ENCODE results near the gene GPRC5A.
"Not testable (repeated sequence)": the region's sequence is repeated elsewhere in the genome, so short reads cannot be mapped to it uniquely, and the experiment has no call there.

Gene GPRC5A

DNA sequence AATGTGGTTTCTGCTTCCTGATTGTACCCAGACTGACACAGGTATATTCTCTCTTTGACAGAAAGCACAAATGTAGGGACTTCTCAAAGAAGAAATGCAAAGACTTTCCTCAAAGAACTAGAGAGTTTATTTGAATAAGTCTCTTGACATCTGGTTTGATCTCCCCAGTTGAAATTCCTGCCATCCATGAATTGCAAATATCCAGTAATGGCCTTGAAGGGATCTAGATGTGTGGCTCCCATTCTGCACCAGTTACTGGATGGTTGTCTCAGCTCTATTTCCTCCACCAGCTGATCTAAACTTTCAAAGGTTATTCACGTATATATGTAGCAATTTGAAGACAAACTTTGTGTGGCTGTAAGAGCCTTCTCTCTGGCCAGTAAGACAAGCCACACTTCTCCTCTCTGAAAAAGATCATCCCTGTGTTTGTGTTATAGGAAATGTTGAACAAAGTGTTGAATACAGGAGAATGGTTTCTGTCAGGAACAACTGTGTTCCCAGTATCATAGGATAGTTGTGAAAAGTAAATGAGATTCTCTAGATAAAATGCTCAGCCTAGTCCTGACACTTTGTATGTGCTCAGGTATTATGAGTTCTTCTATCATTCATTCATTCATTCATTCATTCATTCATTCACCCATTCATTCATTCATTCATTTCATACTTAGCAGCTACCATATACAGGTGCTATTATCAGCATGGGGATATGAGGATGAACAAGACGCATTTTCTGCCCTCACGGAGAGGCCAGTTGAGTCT is 22.7 kb upstream of the GPRC5A start:
- Histone ChIP-seq H3K27me3 (replicated peaks in 2 of 5; ENCODE audit: control insufficient read depth in 4 of 5, insufficient read depth in 5 of 5, low read length in 4 of 5) (no peaks in the 10 kb centered on the region), H3K9me3 (ENCODE audit: control extremely low read depth in 1 of 5, control insufficient read depth in 4 of 5, insufficient read depth in 2 of 5, low read depth in 1 of 5, low read length in 4 of 5) (no peaks in the 10 kb centered on the region), H3K4me1 (ENCODE audit: control extremely low read depth in 1 of 4, control insufficient read depth in 4 of 4, insufficient read depth in 4 of 4, low read length in 3 of 4) (no peaks in the 10 kb centered on the region), H3K4me3 (ENCODE audit: control insufficient read depth in 1 of 7, extremely low read depth in 1 of 7, insufficient read depth in 4 of 7, low read depth in 2 of 7, low read length in 6 of 7) (no peak overlapping the region), H3K27ac (ENCODE audit: insufficient read depth in 1 of 2, low read depth in 1 of 2, low read length in 2 of 2, poor library complexity in 1 of 2, severe bottlenecking in 2 of 2) (no peak overlapping the region), H3K36me3 (ENCODE audit: control insufficient read depth in 4 of 4, insufficient read depth in 4 of 4, low read length in 3 of 4) (no peaks in the 10 kb centered on the region)
- WGBS (ENCODE audit: insufficient coverage) = no CpG with 5 or more reads among the region's 3 CpGs
- DNase-seq = no peak
- ChIA-PET CTCF (interaction anchor here (1.1 kb wide), 1 partner anchor 9 kb away, joined by 3 read pairs; no protein-coding TSS in a partner anchor), POLR2A (no interaction called here)

DNA sequence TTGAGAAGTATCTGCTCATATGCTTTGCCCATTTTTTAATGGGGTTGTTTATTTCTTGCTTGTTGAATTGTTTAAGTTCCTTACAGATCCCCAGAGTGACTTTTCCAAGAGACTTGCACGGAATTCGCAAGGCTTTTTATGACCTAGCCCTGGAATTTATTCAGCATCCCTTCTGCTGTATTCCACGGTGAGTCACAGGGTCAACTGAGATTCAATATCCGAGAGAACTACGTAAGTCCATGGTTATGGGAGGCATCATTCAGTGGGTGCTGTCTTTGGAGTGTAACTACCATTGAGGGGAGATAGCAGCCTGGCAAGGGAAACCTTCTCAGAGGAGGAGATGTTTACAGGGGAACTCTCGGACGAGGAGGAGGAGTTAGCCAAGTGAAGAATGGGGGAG is 20.9 kb upstream of the GPRC5A start:
- CTCF ChIA-PET = no interaction called here
- 97% methylated on average over 7 of the region's 7 CpGs for WGBS (ENCODE audit: insufficient coverage)
- DNase-seq = no peak
- H3K4me3 ChIP-seq (ENCODE audit: control insufficient read depth in 1 of 7, extremely low read depth in 1 of 7, insufficient read depth in 4 of 7, low read depth in 2 of 7, low read length in 6 of 7) = no peak overlapping the region
- H3K27me3 ChIP-seq (replicated peaks in 2 of 5; ENCODE audit: control insufficient read depth in 4 of 5, insufficient read depth in 5 of 5, low read length in 4 of 5) = no peaks in the 10 kb centered on the region
- H3K36me3 ChIP-seq (ENCODE audit: control insufficient read depth in 4 of 4, insufficient read depth in 4 of 4, low read length in 3 of 4) = no peaks in the 10 kb centered on the region
- peaks cover 0 to 7% (median 4%) of the 10 kb centered on the region in 4 experiments for H3K4me1 ChIP-seq (ENCODE audit: control extremely low read depth in 1 of 4, control insufficient read depth in 4 of 4, insufficient read depth in 4 of 4, low read length in 3 of 4)
- no peaks in the 10 kb centered on the region for H3K9me3 ChIP-seq (ENCODE audit: control extremely low read depth in 1 of 5, control insufficient read depth in 4 of 5, insufficient read depth in 2 of 5, low read depth in 1 of 5, low read length in 4 of 5)
- no peak overlapping the region for H3K27ac ChIP-seq (ENCODE audit: insufficient read depth in 1 of 2, low read depth in 1 of 2, low read length in 2 of 2, poor library complexity in 1 of 2, severe bottlenecking in 2 of 2)
- POLR2A ChIA-PET = no interaction called here

DNA sequence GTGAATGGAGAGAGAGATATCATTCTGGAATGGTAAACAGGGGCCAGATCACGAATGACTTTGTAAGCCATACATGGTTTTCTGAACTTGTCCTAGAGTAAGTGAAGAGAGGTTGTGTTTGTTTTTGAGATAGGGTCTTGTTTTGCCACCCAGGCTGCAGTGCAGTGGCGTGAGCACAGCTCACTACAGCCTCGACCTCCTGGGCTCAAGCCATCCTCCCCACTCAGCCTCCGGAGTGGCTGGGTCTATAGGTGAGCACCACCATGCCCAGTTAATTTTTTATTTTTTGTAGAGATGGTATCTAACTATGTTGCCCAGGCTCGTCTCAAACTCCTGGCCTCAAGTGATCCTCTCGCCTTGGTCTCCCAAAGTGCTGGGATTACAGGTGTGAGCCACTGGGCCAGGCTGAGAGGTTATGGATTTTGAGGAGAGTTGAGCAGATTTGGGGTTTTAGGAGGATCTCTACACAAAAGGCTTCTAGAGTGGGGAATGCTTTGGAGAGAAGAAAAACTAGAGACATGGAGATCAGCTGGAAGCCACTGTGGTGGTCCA is 19.7 kb upstream of the GPRC5A start:
- no peaks in the 10 kb centered on the region for H3K9me3 ChIP-seq (ENCODE audit: control extremely low read depth in 1 of 5, control insufficient read depth in 4 of 5, insufficient read depth in 2 of 5, low read depth in 1 of 5, low read length in 4 of 5)
- peaks cover 0 to 7% (median 4%) of the 10 kb centered on the region in 4 experiments for H3K4me1 ChIP-seq (ENCODE audit: control extremely low read depth in 1 of 4, control insufficient read depth in 4 of 4, insufficient read depth in 4 of 4, low read length in 3 of 4)
- CTCF ChIA-PET = interaction anchor here (1.1 kb wide), 1 partner anchor 21 kb away, joined by 3 read pairs; no protein-coding TSS in a partner anchor
- H3K4me3 ChIP-seq (ENCODE audit: control insufficient read depth in 1 of 7, extremely low read depth in 1 of 7, insufficient read depth in 4 of 7, low read depth in 2 of 7, low read length in 6 of 7) = no peak overlapping the region
- H3K27ac ChIP-seq (ENCODE audit: insufficient read depth in 1 of 2, low read depth in 1 of 2, low read length in 2 of 2, poor library complexity in 1 of 2, severe bottlenecking in 2 of 2) = no peak overlapping the region
- H3K27me3 ChIP-seq (replicated peaks in 2 of 5; ENCODE audit: control insufficient read depth in 4 of 5, insufficient read depth in 5 of 5, low read length in 4 of 5) = no peaks in the 10 kb centered on the region
- WGBS (ENCODE audit: insufficient coverage) = 97% methylated on average over 3 of the region's 6 CpGs
- H3K36me3 ChIP-seq (ENCODE audit: control insufficient read depth in 4 of 4, insufficient read depth in 4 of 4, low read length in 3 of 4) = no peaks in the 10 kb centered on the region
- no peak for DNase-seq
- POLR2A ChIA-PET = no interaction called here

DNA sequence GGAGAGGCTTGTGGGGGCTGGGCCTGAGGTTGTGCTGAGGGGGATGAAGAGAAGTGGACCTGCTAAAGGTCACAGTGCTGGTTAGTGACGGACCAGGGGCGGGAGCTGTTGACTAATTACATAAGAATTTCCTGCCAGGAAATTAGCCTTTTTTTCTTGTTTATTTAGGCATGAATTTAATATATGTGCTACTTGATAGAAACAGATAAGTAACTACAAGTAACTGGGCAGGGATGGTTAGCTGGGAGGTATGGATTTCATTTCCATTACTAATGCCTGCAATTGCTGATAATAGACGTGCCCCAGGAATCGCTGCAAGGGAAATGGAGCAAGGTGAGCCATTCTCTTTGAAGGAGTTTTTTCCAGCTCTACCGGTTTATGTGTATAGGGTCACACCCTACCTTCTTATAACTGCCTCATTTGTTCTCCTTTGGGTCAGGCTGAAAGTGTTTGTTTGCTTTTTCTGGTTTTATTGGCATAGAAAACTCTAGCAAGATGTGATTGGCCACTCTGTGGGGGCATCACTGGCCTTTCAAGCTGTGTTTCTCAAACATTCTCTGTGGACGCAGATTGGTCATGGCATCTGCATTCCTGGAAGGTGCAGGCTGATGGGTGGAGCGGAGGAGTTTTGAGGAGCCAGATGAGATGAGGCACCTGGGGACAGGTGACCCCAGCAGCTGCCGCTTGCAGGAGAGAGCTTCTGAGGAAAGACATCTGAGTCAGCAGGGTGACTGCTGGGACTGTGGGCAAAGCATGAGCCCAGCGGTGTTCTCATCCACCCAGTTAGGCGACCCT is 19.0 kb upstream of the GPRC5A start:
- no peak for DNase-seq
- Histone ChIP-seq H3K4me3 (ENCODE audit: control insufficient read depth in 1 of 7, extremely low read depth in 1 of 7, insufficient read depth in 4 of 7, low read depth in 2 of 7, low read length in 6 of 7) (no peak overlapping the region), H3K27ac (ENCODE audit: insufficient read depth in 1 of 2, low read depth in 1 of 2, low read length in 2 of 2, poor library complexity in 1 of 2, severe bottlenecking in 2 of 2) (no peak overlapping the region)

DNA sequence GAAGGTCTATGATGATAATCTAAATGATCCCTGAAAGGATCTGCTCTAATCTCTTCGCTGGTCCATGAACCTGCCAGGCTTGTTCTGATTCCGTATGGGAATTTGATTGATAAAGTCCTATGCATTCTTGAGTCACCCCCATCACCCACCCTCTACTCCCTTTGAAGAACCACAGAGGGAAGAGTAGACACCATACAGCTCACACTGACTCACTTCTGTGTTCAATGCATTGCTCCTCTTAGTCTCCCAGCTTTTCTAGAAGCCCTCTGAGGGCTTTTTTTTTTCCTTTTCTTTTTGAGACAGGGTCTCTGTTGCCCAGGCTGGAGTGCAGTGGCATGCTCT is 18.5 kb upstream of the GPRC5A start:
- peaks cover 0 to 7% (median 4%) of the 10 kb centered on the region in 4 experiments for H3K4me1 ChIP-seq (ENCODE audit: control extremely low read depth in 1 of 4, control insufficient read depth in 4 of 4, insufficient read depth in 4 of 4, low read length in 3 of 4)
- no peak for DNase-seq
- H3K9me3 ChIP-seq (ENCODE audit: control extremely low read depth in 1 of 5, control insufficient read depth in 4 of 5, insufficient read depth in 2 of 5, low read depth in 1 of 5, low read length in 4 of 5) = no peaks in the 10 kb centered on the region
- no peaks in the 10 kb centered on the region for H3K36me3 ChIP-seq (ENCODE audit: control insufficient read depth in 4 of 4, insufficient read depth in 4 of 4, low read length in 3 of 4)
- H3K27me3 ChIP-seq (replicated peaks in 2 of 5; ENCODE audit: control insufficient read depth in 4 of 5, insufficient read depth in 5 of 5, low read length in 4 of 5) = no peaks in the 10 kb centered on the region
- no peak overlapping the region for H3K4me3 ChIP-seq (ENCODE audit: control insufficient read depth in 1 of 7, extremely low read depth in 1 of 7, insufficient read depth in 4 of 7, low read depth in 2 of 7, low read length in 6 of 7)
- CTCF ChIA-PET = interaction anchor here (1.1 to 1.5 kb wide), 2 partner anchors 19 to 22 kb away, joined by 3 read pairs; no protein-coding TSS in a partner anchor
- WGBS (ENCODE audit: insufficient coverage) = 88% methylated on average over 2 of the region's 2 CpGs
- POLR2A ChIA-PET = no interaction called here
- no peak overlapping the region for H3K27ac ChIP-seq (ENCODE audit: insufficient read depth in 1 of 2, low read depth in 1 of 2, low read length in 2 of 2, poor library complexity in 1 of 2, severe bottlenecking in 2 of 2)

More for the DNA sequence above, 19.0 kb upstream of the GPRC5A start:
- POLR2A ChIA-PET = no interaction called here
- Histone ChIP-seq H3K36me3 (ENCODE audit: control insufficient read depth in 4 of 4, insufficient read depth in 4 of 4, low read length in 3 of 4) (no peaks in the 10 kb centered on the region), H3K9me3 (ENCODE audit: control extremely low read depth in 1 of 5, control insufficient read depth in 4 of 5, insufficient read depth in 2 of 5, low read depth in 1 of 5, low read length in 4 of 5) (no peaks in the 10 kb centered on the region), H3K4me1 (ENCODE audit: control extremely low read depth in 1 of 4, control insufficient read depth in 4 of 4, insufficient read depth in 4 of 4, low read length in 3 of 4) (peaks cover 0 to 7% (median 4%) of the 10 kb centered on the region in 4 experiments), H3K27me3 (replicated peaks in 2 of 5; ENCODE audit: control insufficient read depth in 4 of 5, insufficient read depth in 5 of 5, low read length in 4 of 5) (no peaks in the 10 kb centered on the region)
- 95% methylated on average over 6 of the region's 10 CpGs for WGBS (ENCODE audit: insufficient coverage)
- CTCF ChIA-PET = interaction anchor here (1.1 kb wide), 1 partner anchor 22 kb away, joined by 3 read pairs; no protein-coding TSS in a partner anchor

DNA sequence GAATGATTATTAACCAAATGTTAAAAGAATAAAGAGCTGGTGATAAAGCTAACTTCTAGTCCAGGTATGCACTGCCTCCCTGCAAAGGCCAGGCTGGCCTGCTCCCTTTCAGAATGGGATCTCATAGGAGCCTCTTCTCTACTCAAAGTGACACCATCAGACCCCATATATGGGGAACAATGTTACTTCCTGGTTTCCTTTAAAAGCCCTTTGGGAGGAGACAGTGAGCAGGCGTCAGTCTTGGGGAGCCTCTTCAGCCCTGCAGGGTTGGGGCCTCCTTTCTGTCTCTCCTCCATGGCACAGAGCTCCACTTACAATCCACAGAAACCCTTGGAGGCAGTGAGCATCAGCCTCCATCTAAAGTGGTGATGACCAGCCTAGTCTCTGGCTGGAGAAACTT is 17.3 kb upstream of the GPRC5A start:
- no peaks in the 10 kb centered on the region for H3K36me3 ChIP-seq (ENCODE audit: control insufficient read depth in 4 of 4, insufficient read depth in 4 of 4, low read length in 3 of 4)
- H3K27me3 ChIP-seq (replicated peaks in 2 of 5; ENCODE audit: control insufficient read depth in 4 of 5, insufficient read depth in 5 of 5, low read length in 4 of 5) = no peaks in the 10 kb centered on the region
- no peak overlapping the region for H3K4me3 ChIP-seq (ENCODE audit: control insufficient read depth in 1 of 7, extremely low read depth in 1 of 7, insufficient read depth in 4 of 7, low read depth in 2 of 7, low read length in 6 of 7)
- WGBS (ENCODE audit: insufficient coverage) = 100% methylated on average over 1 of the region's 1 CpG
- H3K4me1 ChIP-seq (ENCODE audit: control extremely low read depth in 1 of 4, control insufficient read depth in 4 of 4, insufficient read depth in 4 of 4, low read length in 3 of 4) = peaks cover 0 to 7% (median 4%) of the 10 kb centered on the region in 4 experiments
- H3K9me3 ChIP-seq (ENCODE audit: control extremely low read depth in 1 of 5, control insufficient read depth in 4 of 5, insufficient read depth in 2 of 5, low read depth in 1 of 5, low read length in 4 of 5) = no peaks in the 10 kb centered on the region
- DNase-seq = no peak
- CTCF ChIA-PET = interaction anchor here (0.6 to 1.5 kb wide), 2 partner anchors 11 to 18 kb away, joined by 3 to 4 read pairs; no protein-coding TSS in a partner anchor
- no peak overlapping the region for H3K27ac ChIP-seq (ENCODE audit: insufficient read depth in 1 of 2, low read depth in 1 of 2, low read length in 2 of 2, poor library complexity in 1 of 2, severe bottlenecking in 2 of 2)
- POLR2A ChIA-PET = no interaction called here

DNA sequence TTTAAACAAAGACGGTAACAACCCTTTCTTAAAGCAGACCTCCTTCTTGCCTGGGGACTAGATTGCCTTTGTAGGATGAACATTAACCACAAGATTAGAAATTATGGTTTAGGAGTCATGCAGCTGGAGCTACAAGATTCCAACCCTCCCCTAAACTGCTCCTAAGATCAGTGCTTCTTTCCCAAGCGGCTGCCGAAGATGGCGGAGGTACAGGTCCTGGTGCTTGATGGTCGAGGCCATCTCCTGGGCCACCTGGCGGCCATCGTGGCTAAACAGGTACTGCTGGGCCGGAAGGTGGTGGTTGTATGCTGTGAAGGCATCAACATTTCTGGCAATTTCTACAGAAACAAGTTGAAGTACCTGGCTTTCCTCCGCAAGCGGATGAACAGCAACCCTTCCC is 16.1 kb upstream of the GPRC5A start:
- CTCF ChIA-PET; H3K4me1 ChIP-seq (ENCODE audit: control extremely low read depth in 1 of 4, control insufficient read depth in 4 of 4, insufficient read depth in 4 of 4, low read length in 3 of 4); H3K27ac ChIP-seq (ENCODE audit: insufficient read depth in 1 of 2, low read depth in 1 of 2, low read length in 2 of 2, poor library complexity in 1 of 2, severe bottlenecking in 2 of 2); DNase-seq; H3K4me3 ChIP-seq (ENCODE audit: control insufficient read depth in 1 of 7, extremely low read depth in 1 of 7, insufficient read depth in 4 of 7, low read depth in 2 of 7, low read length in 6 of 7); POLR2A ChIA-PET; H3K36me3 ChIP-seq (ENCODE audit: control insufficient read depth in 4 of 4, insufficient read depth in 4 of 4, low read length in 3 of 4); H3K9me3 ChIP-seq (ENCODE audit: control extremely low read depth in 1 of 5, control insufficient read depth in 4 of 5, insufficient read depth in 2 of 5, low read depth in 1 of 5, low read length in 4 of 5); H3K27me3 ChIP-seq (replicated peaks in 2 of 5; ENCODE audit: control insufficient read depth in 4 of 5, insufficient read depth in 5 of 5, low read length in 4 of 5): not testable (repeated sequence)
- WGBS (ENCODE audit: insufficient coverage) = 95% methylated on average over 8 of the region's 10 CpGs
